DMS53 treated with DMSO at 0.1 percent for 48 hours (cell line): ENCODE data around the gene SLC18A3.

Experiments used
- DNase-seq: peaks from one replicate; lab custom pipeline; 2025; ENCODE audit not compliant: unreplicated experiment; lab: John Stamatoyannopoulos, UW

The SLC18A3 gene

GRCh38 chr10:49610114-49610457 is at the start of gene SLC18A3:
Gene SLC18A3, plus strand, starts transcription at chr10:49610310. Its CDS starts 431 bp downstream, at chr10:49610741.
- no peak for DNase-seq

GRCh38 chr10:49560526-49560925 is 49.6 kb upstream of the SLC18A3 start:
- DNase-seq, result no peak

GRCh38 chr10:49562893-49563292 is 47.2 kb upstream of the SLC18A3 start:
- DNase-seq, result no peak

- DNase-seq, result no peak
Observed at GRCh38 chr10:49564461-49565009, 45.6 kb upstream of the SLC18A3 start.

GRCh38 chr10:49567810-49568209 is 42.3 kb upstream of the SLC18A3 start:
- no peak for DNase-seq

GRCh38 chr10:49568235-49568634 is 41.9 kb upstream of the SLC18A3 start:
- DNase-seq, result no peak

- no peak for DNase-seq
Observed at GRCh38 chr10:49569031-49569631, 41.0 kb upstream of the SLC18A3 start.

GRCh38 chr10:49571388-49571787 is 38.7 kb upstream of the SLC18A3 start:
- DNase-seq, result peak; percentile 82

- DNase-seq, result no peak
Observed at GRCh38 chr10:49572594-49573114, 37.5 kb upstream of the SLC18A3 start.

- DNase-seq, result no peak
Observed at GRCh38 chr10:49575489-49576072, 34.5 kb upstream of the SLC18A3 start.

GRCh38 chr10:49577182-49577925 is 32.8 kb upstream of the SLC18A3 start:
- DNase-seq, result no peak

GRCh38 chr10:49578392-49578791 is 31.7 kb upstream of the SLC18A3 start:
- DNase-seq, result no peak

- DNase-seq, result no peak
Observed at GRCh38 chr10:49579621-49580020, 30.5 kb upstream of the SLC18A3 start.

GRCh38 chr10:49585387-49585786 is 24.7 kb upstream of the SLC18A3 start:
- DNase-seq, result no peak

- no peak for DNase-seq
Observed at GRCh38 chr10:49587981-49588380, 22.1 kb upstream of the SLC18A3 start.

- DNase-seq, result peak; percentile 73
Observed at GRCh38 chr10:49592726-49593563, 17.2 kb upstream of the SLC18A3 start.

- DNase-seq, result no peak
Observed at GRCh38 chr10:49593564-49593875, 16.6 kb upstream of the SLC18A3 start.

- no peak for DNase-seq
Observed at GRCh38 chr10:49593998-49594397, 16.1 kb upstream of the SLC18A3 start.

- peak; percentile 63 for DNase-seq
Observed at GRCh38 chr10:49594594-49594993, 15.5 kb upstream of the SLC18A3 start.

GRCh38 chr10:49595003-49595712 is 15.0 kb upstream of the SLC18A3 start:
- no peak for DNase-seq
